Panc1 (cell line): ENCODE data around the gene TNFRSF25.

Experiments
- CTCF ChIP-seq: fragments of 450-650 bp; IDR thresholded peaks from 2 replicates; pipeline ENCODE4 v1.5.1; 2017; ENCODE audit warnings: mild to moderate bottlenecking
- POLR2AphosphoS5 ChIP-seq: IDR thresholded peaks from 2 replicates; pipeline ENCODE4 v1.6.1; 2012; ENCODE audit warnings: mild to moderate bottlenecking, low read depth, low read length, moderate library complexity
- SIN3A ChIP-seq: IDR thresholded peaks from 2 replicates; pipeline ENCODE4 v1.6.1; 2012; ENCODE audit warnings: low read depth, mild to moderate bottlenecking, low read length, moderate library complexity, borderline replicate concordance; ENCODE audit not compliant: insufficient read depth

- TF ChIP-seq CTCF = no peak
- TF ChIP-seq SIN3A = no peak
- no peak for TF ChIP-seq POLR2AphosphoS5
These were observed 10.9 kb downstream of the TNFRSF25 start for GRCh38 chr1:6454856-6455751.
